Lower leg skin (tissue), 3 donors: ENCODE data around the gene ARHGAP12.

ENCODE experiments used
- POLR2A ChIP-seq, 2 donors: fragments of 450-650 bp; IDR thresholded peaks; one replicate each; pipeline ENCODE4 v1.6.1; 2016 to 2017; ENCODE audit warnings: antibody characterized with exemption in 2 of 2, mild to moderate bottlenecking in 1 of 2, moderate library complexity in 1 of 2
- TF ChIP-seq, protein P1 (sequence below), 3 donors: fragments of 450-650 bp; IDR thresholded peaks; one replicate each; pipeline ENCODE4 v1.5.1; 2016; ENCODE audit warnings: antibody characterized with exemption in 3 of 3, mild to moderate bottlenecking in 3 of 3, moderate library complexity in 2 of 3

DNA sequence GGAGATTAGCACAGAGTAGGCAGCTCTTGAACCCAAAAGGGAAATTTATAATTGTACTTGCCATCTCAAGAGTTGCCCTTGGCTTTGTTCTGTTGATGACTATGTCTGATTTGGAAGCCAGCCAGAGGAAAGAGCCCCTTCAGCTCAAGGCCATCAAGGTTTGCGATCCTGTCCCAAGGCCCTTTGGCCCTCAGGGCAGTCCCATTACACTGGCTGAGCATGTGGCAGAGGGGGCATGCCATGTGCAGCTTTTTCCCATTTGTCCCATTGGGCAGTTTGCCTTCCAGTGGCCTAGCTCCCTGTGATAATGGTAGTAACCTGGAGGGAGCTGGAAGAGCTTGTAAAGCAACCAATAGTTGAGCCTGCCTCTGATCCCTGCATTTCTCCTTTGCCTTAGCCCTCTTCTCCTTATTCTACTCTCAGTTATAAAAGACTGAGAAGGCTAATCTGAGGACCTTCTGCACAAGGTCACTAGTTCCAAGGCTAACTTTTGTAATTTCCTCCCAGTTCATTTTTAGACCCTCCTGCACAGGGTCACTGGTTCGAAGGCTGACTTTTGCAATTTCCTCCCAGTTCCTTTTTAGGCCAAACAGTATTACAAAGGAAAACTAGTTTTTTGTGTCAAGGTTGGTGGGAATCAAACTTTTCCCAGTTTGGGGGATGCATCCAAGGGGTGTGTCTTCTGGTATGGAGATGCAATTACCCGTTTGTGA is 31.0 kb upstream of the ARHGAP12 start:
- TF ChIP-seq, protein P1, sequence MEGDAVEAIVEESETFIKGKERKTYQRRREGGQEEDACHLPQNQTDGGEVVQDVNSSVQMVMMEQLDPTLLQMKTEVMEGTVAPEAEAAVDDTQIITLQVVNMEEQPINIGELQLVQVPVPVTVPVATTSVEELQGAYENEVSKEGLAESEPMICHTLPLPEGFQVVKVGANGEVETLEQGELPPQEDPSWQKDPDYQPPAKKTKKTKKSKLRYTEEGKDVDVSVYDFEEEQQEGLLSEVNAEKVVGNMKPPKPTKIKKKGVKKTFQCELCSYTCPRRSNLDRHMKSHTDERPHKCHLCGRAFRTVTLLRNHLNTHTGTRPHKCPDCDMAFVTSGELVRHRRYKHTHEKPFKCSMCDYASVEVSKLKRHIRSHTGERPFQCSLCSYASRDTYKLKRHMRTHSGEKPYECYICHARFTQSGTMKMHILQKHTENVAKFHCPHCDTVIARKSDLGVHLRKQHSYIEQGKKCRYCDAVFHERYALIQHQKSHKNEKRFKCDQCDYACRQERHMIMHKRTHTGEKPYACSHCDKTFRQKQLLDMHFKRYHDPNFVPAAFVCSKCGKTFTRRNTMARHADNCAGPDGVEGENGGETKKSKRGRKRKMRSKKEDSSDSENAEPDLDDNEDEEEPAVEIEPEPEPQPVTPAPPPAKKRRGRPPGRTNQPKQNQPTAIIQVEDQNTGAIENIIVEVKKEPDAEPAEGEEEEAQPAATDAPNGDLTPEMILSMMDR (IDR thresholded peaks at IDR 0.05): no peak
- TF ChIP-seq POLR2A (IDR thresholded peaks at IDR 0.05): no peak
